Measurements from ENCODE around the gene SPATA4.

The SPATA4 gene

DNA sequence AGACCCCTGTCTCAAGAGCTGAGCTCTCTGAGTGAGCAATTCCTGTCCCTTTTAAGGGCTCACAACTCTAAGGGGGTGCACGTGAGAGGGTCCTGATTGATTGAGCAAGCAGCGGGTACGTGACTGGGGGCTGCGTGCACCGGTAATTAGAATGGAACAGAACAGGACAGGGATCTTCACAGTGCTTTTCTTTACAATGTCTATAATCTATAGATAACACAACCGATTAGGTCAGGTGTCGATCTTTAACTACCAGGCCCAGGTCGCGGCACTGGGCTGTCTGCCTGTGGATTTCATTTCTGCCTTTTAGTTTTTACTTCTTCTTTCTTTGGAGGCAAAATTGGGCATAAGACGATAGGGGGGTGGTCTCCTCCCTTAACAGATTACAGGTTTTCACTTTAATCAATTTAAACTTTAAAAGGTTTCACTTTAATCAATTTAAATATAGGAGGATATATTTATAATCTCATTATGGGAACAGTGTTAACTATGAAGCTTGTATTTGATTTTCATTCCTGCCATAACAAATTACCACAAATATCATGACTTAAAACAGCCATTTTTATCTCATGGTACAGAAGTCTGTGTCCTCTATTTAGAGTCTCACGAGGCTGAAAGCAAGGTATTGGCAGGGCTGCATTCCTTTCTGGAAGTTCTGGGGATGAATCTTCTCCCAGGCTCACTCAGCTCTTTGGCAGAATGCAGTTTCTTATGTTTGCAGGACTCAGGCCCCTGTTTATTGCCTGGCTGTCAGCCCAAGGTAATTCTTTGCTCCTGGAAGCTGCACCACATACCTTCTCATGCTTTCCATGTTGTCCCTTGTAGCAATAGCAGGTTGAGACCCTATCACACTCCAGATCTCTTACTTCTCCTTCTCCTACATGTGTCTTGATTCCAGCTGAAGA lies 5.2 kb downstream of the SPATA4 start:
- DNase-seq = no peak

DNA sequence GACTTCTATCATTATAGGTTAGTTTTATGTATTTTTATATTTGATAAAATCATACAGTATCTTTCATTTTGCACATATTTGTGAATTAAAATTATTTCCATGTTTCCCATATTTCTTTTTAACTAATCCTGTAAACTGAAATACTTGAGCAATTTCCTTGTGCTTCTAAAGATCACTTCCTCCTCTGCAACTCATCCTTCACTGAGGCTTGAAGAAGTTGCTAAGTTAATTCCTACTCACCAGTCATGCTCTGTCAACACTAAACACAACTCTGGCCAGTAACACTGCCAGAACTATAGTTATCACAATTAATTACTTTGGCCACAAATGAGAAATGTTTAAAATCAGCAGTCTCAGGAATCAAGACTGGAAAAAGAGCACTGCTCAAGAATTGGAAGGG lies 6.7 kb downstream of the SPATA4 start:
- no peak for DNase-seq

GRCh38 chr4:176187624-176188023 lies 7.8 kb downstream of the SPATA4 start:
- no peak for DNase-seq

GRCh38 chr4:176186671-176187395 lies 8.6 kb downstream of the SPATA4 start:
- no peak for DNase-seq

GRCh38 chr4:176186067-176186466 lies 9.3 kb downstream of the SPATA4 start:
- no peak for DNase-seq

GRCh38 chr4:176185051-176185450 lies 10.3 kb downstream of the SPATA4 start:
- no peak for DNase-seq

DNA sequence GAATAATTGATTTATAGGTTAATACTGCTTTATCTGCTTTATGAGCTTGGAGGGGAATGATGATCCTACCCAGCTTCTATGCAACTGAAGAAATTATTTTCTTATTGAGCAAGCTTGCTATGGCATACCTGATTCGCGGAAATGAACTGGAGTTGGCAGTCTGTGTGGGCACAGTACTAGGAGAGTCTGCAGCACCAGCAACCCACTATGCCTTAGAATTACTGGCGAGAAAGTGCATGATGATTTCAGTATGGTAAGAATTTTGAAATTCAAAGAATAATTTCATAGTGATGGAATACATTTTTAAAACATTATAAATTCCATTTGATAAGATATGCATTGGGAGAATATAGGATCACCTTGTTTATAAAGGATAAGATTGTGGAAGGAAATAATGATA lies 32.3 kb downstream of the SPATA4 start:
- no peak for DNase-seq

GRCh38 chr4:176156656-176157055 lies 38.7 kb downstream of the SPATA4 start:
- no peak for DNase-seq

GRCh38 chr4:176153124-176153523 lies 42.3 kb downstream of the SPATA4 start:
- DNase-seq = no peak

GRCh38 chr4:176150704-176151103 lies 44.7 kb downstream of the SPATA4 start:
- DNase-seq = no peak

GRCh38 chr4:176150356-176150682 lies 45.1 kb downstream of the SPATA4 start:
- no peak for DNase-seq

- no peak for DNase-seq
Observed at GRCh38 chr4:176149680-176150355, 45.6 kb downstream of the SPATA4 start.

DNA sequence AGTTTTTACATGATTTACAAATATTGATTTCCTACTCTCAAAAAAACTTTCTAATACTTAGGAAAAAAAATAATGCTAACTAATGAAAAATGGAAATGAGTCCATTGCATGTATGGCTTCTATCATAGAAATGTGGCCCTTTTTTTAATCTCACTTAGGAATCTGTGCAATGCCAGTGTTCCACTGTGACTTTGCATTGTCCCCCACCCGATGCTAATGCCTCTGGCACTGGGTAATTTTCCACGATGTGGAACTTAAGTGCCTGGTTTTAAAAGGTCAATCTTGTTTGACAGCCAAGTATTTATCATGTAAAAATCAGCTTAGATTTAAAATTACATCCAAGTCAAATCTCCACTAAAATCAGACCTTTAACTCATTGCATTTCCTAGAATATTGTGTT lies 53.1 kb downstream of the SPATA4 start:
- no peak for DNase-seq

DNA sequence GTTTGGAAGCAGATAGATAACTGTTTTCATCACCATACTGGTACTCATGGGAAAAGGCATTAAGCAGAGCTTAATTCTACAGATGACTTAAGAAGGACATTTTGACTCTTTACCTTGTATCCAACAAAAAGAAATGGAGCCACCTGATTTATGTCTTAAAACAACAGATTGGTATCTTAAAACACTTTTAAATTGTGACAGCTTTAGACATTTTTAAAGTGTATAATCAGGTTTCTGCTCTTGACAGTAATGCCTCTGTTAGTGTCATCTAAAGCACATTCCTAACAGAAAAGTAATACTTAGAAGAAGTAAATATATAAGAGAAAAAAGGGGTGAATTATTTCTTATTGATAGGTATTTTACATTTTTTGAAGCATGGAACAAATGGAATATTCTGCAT lies 55.9 kb downstream of the SPATA4 start:
- DNase-seq = no peak

- DNase-seq = no peak
Observed at GRCh38 chr4:176137631-176138030, 57.8 kb downstream of the SPATA4 start.

DNA sequence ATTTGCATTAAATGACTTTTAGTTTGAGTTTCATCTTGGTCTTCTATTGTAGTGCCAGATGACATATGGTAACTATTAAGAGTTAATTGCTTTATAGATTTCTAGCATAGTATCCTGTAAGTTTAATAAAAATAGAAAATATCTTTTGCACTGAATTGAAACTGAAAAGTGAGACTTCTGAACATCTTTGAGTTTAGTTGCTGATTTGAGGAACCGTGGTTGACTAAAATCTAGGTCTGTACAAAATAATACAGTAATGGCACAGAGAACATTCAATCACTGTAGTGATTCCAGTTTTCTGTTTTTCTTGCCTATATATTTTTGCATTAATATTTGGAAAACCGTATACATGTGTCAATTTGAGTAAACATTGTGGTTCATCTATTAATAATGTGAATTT lies 60.7 kb downstream of the SPATA4 start:
- no peak for DNase-seq

Measured in NCI-H774 (cell line).